GM20000 (cell line): ENCODE data around the gene NPLOC4.

ENCODE experiments used
- DNase-seq: peaks from one replicate; pipeline ENCODE4 v3.0.0; 2012; ENCODE audit warnings: low spot score
- CTCF ChIP-seq: IDR thresholded peaks from 2 replicates; pipeline ENCODE4 v1.5.1; 2012; ENCODE audit warnings: mild to moderate bottlenecking, control low read depth; ENCODE audit errors: extremely low read depth, missing control alignments

Gene NPLOC4

DNA sequence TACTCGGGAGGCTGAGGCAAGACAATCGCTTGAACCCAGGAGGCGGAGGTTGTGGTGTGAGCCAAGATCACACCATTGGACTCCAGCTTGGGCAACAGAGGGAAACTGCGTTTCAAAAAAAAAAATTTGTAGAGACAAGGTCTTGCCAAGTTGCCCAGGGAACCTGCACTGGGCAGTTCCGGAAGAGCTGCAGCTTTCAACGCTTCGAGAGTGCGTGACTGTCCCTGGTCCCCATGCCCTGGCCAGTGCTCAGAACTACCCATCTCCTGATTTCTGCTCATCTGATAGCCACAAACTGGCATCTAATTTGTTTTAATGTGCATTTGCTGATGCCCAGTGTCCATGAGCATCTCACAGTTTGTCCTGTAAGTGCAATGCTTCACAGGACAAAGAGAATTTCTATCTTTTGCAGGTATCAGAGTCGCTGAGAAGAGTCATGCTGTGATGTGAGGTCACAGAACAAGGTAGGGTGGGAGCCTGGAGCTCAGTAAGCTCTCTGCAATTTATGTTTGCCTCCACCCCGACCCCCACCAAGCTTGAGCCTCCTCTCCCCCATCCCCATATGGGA lies 128.2 kb downstream of the NPLOC4 start:
- DNase-seq = no peak
- no peak for TF ChIP-seq CTCF
